Fibroblast of the aortic adventitia (primary cell): ENCODE results near the gene OSBPL5. TPM values are rescaled to one million over a fixed set of nuclear protein-coding genes. Genes with fewer than 3 reads are reported as not detected.

Source experiments
- DNase-seq: peaks from one replicate; pipeline ENCODE4 v3.0.0-alpha.2; 2010; ENCODE audit warnings: low read depth
- H3K4me3 ChIP-seq: 2 replicates; pipeline ENCODE4 v1.5.1; 2011; ENCODE audit warnings: low read depth, mild to moderate bottlenecking, control low read depth, low read length, moderate library complexity
- total RNA-seq: library from RNA; depleted of rRNA; stranded (reverse); fragments of >200 nt; gene quantifications from 2 replicates; pipeline ENCODE4 v1.2.3, GENCODE V29; 2012; ENCODE audit warnings: low replicate concordance
- TF ChIP-seq, protein P1 (sequence below): IDR thresholded peaks from 2 replicates; pipeline ENCODE4 v1.5.1; 2011; ENCODE audit warnings: mild to moderate bottlenecking, low read length, control low read depth, inconsistent platforms; ENCODE audit not compliant: insufficient read depth

OSBPL5 gene
- total RNA-seq, 1 donor, result 24.8 TPM

DNA sequence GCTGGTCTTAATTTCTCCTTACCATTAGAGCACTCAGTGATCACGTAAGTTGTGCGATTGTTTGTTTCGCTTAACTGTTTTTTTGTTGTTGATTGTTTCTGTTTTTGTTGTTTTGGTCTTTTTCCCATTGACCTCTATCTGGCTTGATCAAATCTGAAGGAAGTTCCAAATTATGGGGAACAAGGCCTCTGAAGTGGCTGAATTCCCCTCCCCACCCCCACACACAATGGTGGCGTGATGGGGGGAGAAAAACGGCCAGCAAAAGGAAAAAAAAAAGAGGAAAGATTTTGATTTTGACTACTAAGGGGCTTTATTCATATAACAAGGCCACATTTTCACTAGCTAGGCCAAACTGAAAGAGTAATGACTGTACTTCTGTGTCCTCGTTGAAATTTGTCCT is 53.6 kb downstream of the OSBPL5 start:
- H3K4me3 ChIP-seq, result no peak overlapping the region
- no peak for DNase-seq
- TF ChIP-seq, protein P1, sequence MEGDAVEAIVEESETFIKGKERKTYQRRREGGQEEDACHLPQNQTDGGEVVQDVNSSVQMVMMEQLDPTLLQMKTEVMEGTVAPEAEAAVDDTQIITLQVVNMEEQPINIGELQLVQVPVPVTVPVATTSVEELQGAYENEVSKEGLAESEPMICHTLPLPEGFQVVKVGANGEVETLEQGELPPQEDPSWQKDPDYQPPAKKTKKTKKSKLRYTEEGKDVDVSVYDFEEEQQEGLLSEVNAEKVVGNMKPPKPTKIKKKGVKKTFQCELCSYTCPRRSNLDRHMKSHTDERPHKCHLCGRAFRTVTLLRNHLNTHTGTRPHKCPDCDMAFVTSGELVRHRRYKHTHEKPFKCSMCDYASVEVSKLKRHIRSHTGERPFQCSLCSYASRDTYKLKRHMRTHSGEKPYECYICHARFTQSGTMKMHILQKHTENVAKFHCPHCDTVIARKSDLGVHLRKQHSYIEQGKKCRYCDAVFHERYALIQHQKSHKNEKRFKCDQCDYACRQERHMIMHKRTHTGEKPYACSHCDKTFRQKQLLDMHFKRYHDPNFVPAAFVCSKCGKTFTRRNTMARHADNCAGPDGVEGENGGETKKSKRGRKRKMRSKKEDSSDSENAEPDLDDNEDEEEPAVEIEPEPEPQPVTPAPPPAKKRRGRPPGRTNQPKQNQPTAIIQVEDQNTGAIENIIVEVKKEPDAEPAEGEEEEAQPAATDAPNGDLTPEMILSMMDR, result no peak

DNA sequence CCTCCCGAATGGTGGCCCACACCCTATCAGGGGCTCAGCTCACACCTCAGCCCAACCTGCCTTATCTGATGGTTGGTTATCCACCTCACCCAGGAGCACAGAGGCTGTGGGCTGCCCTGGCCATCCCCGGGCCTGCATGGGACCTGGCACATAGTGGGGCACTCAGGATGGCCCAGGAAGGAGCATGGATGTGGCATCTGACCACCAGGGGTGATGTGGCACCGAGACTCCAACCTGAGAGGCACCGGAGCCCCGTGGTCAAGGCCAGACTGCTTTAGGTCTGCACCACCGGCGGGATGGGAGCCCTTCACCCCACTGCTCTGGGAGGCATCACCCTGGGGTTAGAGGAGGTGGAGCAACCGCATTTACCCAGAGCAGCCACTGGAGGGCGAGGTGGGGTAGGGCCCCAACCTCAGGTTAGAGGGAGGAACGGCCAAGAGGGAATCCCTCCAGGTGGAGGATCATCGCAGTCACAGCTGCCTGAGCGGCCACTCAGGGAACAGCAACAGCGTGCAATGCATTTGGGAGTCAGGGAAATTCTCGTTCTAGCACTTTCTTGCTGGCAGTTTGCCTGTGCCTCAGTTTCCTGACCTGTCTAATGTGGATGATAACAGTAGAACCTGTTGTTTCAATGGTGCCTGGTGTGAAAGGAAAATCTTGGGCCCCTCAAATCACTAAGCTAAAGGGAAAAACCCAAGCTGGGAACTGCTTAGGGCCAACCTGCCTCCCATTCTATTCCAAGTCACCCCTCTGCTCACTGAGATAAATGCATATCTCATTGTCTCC is 55.0 kb downstream of the OSBPL5 start:
- DNase-seq, result peak; percentile 23
- TF ChIP-seq, protein P1, result peak; percentile 70

DNA sequence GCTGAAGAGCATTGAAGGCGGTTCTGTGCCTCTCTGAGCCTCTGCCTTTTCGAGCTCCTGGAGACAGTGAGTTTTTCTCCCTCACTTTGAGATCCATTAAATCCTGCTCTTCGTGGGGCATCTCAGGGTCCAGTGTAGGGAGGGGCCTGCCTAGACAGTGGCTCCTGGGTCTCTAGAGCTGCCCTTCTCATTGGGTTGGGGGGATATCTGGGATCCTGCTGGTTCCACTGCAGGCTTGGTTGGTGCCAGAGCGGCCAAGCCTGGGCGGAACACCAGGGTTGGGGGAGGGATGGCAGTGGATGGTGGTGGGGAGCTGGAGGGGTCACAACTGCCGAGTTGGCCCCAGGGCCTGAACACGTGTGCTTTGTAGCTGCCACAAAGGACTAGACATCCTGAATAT is 55.7 kb downstream of the OSBPL5 start:
- TF ChIP-seq, protein P1, result no peak
- DNase-seq, result no peak
- no peak overlapping the region for H3K4me3 ChIP-seq

More for the DNA sequence above, 55.0 kb downstream of the OSBPL5 start:
- no peak overlapping the region for H3K4me3 ChIP-seq

DNA sequence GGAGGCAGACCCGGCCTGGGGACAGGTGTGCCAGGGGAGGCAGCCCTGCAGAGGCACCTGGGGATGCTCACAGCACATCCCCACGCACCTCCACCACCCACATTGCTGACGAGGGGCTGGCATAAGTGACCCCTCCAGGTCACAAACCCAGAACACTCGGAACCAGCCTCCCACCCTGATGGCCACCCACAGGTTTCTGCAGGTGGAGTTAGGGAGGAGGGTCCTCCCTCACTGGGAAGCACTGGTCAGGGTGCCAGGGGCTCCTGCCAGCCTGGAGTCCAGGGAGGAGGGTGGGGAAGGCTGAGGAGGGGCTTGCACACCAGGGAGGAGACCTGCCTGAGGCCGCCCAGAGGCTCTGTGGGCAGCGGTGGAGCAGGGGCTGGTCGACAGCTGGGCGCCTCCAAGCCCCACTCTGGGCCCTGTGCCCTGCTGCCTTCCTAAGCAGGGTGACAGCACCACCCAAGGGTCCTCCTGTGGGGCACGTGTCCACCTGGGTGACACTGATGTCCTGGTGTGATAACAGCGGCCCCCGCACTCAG is 56.9 kb downstream of the OSBPL5 start:
- TF ChIP-seq, protein P1, result no peak
- DNase-seq, result no peak

DNA sequence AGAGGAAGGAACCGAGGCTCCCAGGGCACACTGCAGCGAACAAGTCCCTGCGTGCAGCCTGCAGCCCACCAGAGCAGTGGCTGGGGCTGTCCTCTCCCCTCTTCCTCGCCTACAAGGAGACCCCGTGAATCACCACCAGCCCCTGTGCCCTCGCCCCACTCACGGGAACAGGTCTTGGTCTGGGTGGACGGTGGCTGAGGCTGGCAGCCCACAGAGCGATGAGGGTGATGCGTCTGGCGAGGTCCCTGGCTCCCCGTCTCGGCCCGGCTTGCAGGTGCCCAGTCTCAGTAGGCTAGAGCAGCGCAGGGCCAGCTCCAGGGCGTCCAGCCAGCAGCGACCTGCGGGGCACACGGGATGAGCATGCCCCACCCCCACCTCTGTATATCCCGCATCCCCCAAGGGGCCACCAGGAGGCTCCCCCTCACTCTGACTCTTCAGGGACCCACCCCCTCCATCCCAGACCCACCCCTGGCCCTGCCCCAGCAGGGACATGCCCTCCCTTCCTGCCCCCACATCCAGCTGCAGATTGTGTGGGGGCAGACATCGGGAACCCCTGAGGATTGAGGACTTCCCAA is 57.4 kb downstream of the OSBPL5 start:
- TF ChIP-seq, protein P1, result no peak
- no peak overlapping the region for H3K4me3 ChIP-seq
- no peak for DNase-seq

More for the DNA sequence above, 56.9 kb downstream of the OSBPL5 start:
- no peak overlapping the region for H3K4me3 ChIP-seq

DNA sequence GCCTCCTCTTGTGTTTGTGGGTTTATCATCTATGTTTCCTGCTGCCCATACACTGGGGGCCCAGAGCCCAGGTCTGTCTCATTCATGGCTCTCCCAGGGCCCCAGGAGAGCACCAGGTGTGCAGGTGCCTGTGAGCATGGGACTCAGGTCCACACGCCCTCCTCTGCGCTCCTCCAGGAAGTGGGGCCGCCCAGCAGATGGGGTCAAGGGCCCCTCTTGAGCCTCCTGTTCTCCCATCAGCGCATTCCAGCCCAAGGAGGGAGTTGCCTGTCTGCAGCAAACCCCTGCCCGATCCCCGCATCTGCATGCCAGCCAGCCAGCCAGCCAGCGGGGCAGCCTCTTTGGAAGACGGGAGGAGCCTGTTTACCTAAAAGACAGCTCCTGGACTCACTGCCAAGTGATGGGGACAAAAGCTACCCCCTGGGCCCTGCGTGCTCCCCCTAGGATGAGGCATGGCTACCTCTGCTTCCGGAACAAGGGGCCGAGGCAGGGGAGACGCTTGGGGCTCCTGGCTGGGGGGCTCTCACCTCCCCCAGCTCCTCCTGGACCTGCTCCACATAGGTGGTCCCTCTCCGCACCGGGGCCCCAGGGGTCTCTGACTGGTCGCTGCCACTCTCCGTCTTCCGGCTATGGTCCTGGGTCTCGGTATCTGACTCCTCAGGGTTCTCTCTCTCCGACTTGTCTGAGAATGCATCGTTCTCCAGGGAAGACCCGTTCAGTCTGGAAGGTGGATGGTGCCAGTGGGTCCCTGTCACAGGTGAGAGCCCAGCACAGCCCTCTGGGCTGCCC is 58.2 kb downstream of the OSBPL5 start:
- TF ChIP-seq, protein P1, result no peak
- no peak for DNase-seq
- no peak overlapping the region for H3K4me3 ChIP-seq
